ENCODE results near the gene MCF2L2.

Gene MCF2L2

GRCh38 chr3:183270344-183270743, 158.1 kb downstream of the MCF2L2 start:
- Histone ChIP-seq H3K4me3 (ENCODE audit: low read depth, low read length) (no peak overlapping the region), H3K4me1 (ENCODE audit: control insufficient read depth, insufficient read depth, low read length) (no peaks in the 10 kb centered on the region), H3K27ac (ENCODE audit: extremely low read depth, low read depth, low read length) (no peak overlapping the region), H3K9me3 (ENCODE audit: control insufficient read depth, insufficient read depth, low read depth, low read length) (no peaks in the 10 kb centered on the region), H3K36me3 (ENCODE audit: control insufficient read depth in 2 of 2, insufficient read depth in 1 of 2, low read length in 2 of 2) (peaks cover 0 to 11% of the 10 kb centered on the region in 2 experiments; a peak in 1 of 3 replicates)
- CTCF ChIA-PET: no interaction called here
- POLR2A ChIA-PET: no interaction called here
- TF ChIP-seq AEBP2 (tag by site-specific recombination; IDR thresholded peaks at IDR 0.05; ENCODE audit: borderline replicate concordance) (no peak), ZNF311 (tag by site-specific recombination; IDR thresholded peaks at IDR 0.05; ENCODE audit: borderline replicate concordance) (no peak), ZNF223 (tag by site-specific recombination; IDR thresholded peaks at IDR 0.05) (no peak), ZNF433 (tag by site-specific recombination; IDR thresholded peaks at IDR 0.05; ENCODE audit: low read depth) (no peak), BCL6B (tag by site-specific recombination; IDR thresholded peaks at IDR 0.05) (no peak), ZNF677 (tag by site-specific recombination; IDR thresholded peaks at IDR 0.05) (no peak), ZNF571 (tag by site-specific recombination; IDR thresholded peaks at IDR 0.05) (no peak), ZBTB1 (tag by site-specific recombination; IDR thresholded peaks at IDR 0.05) (no peak), ZNF202 (tag by site-specific recombination; IDR thresholded peaks at IDR 0.05; ENCODE audit: borderline replicate concordance) (no peak), ZNF777 (tag by site-specific recombination; IDR thresholded peaks at IDR 0.05; ENCODE audit: borderline replicate concordance) (no peak), ZNF341 (tag by site-specific recombination; IDR thresholded peaks at IDR 0.05; ENCODE audit: low read depth) (no peak), ZNF645 (tag by site-specific recombination; IDR thresholded peaks at IDR 0.05) (no peak), ZNF830 (tag by site-specific recombination; IDR thresholded peaks at IDR 0.05; ENCODE audit: low read depth) (no peak), ZNF624 (tag by site-specific recombination; IDR thresholded peaks at IDR 0.05) (no peak), ZNF19 (tag by site-specific recombination; IDR thresholded peaks at IDR 0.05; ENCODE audit: low read depth) (no peak), ZNF24 (tag by site-specific recombination; IDR thresholded peaks at IDR 0.05) (no peak), ZIC2 (tag by site-specific recombination; IDR thresholded peaks at IDR 0.05) (no peak)
- TF ChIP-seq, protein P1, sequence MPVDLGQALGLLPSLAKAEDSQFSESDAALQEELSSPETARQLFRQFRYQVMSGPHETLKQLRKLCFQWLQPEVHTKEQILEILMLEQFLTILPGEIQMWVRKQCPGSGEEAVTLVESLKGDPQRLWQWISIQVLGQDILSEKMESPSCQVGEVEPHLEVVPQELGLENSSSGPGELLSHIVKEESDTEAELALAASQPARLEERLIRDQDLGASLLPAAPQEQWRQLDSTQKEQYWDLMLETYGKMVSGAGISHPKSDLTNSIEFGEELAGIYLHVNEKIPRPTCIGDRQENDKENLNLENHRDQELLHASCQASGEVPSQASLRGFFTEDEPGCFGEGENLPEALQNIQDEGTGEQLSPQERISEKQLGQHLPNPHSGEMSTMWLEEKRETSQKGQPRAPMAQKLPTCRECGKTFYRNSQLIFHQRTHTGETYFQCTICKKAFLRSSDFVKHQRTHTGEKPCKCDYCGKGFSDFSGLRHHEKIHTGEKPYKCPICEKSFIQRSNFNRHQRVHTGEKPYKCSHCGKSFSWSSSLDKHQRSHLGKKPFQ (tag by site-specific recombination; IDR thresholded peaks at IDR 0.05): no peak
- TF ChIP-seq, protein P2, sequence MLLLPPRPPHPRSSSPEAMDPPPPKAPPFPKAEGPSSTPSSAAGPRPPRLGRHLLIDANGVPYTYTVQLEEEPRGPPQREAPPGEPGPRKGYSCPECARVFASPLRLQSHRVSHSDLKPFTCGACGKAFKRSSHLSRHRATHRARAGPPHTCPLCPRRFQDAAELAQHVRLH (tag by site-specific recombination; IDR thresholded peaks at IDR 0.05): no peak

- ChIA-PET CTCF (interaction anchor here (0.6 kb wide), 1 partner anchor 1850 kb away, joined by 3 read pairs; no protein-coding TSS in a partner anchor), POLR2A (no interaction called here)
These were observed 159.1 kb downstream of the MCF2L2 start for GRCh38 chr3:183269345-183269744.

More at GRCh38 chr3:183269345-183269744, 159.1 kb downstream of the MCF2L2 start:
- Histone ChIP-seq H3K4me1 (ENCODE audit: control insufficient read depth, insufficient read depth, low read length) (no peaks in the 10 kb centered on the region), H3K4me3 (ENCODE audit: low read depth, low read length) (no peak overlapping the region), H3K9me3 (ENCODE audit: control insufficient read depth, insufficient read depth, low read depth, low read length) (no peaks in the 10 kb centered on the region), H3K27ac (ENCODE audit: extremely low read depth, low read depth, low read length) (no peak overlapping the region), H3K36me3 (ENCODE audit: control insufficient read depth in 2 of 2, insufficient read depth in 1 of 2, low read length in 2 of 2) (peaks cover 0 to 11% of the 10 kb centered on the region in 2 experiments; a peak in 1 of 3 replicates)
- no peak for TF ChIP-seq ZNF843 (tag by site-specific recombination; IDR thresholded peaks at IDR 0.05)
